Adrenal gland (tissue), 5 donors: ENCODE results near the gene GPR4.

Source experiments
- POLR2A ChIP-seq, 2 donors: fragments of 450-650 bp; IDR thresholded peaks; one replicate each; pipeline ENCODE4 v1.6.1; 2017; ENCODE audit warnings: antibody characterized with exemption in 2 of 2, mild to moderate bottlenecking in 2 of 2, moderate library complexity in 1 of 2
- TF ChIP-seq, protein P1 (sequence below), 6 experiments: fragments of 450-650 bp in 4 of 6; fragments of 200-600 bp in 2 of 6; sonication (generic) in 1 of 6; IDR thresholded peaks; 1 replicate in 5 of 6; 2 replicates in 1 of 6; pipeline versions ENCODE4 v1.5.1 to v1.8.0; 2016 to 2021; ENCODE audit warnings: antibody characterized with exemption in 6 of 6, mild to moderate bottlenecking in 2 of 6, moderate library complexity in 1 of 6
- donor health status: DM: no; HTN: no; CAD: no.

DNA sequence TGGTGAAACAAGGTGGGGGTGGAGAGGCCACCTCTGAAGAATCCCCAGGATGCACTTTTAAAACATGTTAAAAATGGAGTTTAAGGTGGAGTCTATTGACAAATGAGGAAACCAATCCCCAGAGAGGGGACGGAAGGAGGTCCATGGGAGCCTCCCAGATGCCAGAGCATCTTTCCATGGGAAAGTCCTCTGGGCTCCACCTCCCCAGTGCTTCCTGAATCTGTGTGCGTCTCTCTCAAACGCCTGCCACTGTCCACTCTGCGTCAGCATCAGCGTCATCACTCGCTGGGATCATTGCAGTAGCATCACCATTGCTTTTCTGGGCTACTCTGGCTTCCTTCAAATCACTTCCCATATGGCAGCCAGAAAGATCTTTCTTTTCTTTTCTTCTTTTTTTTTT is 6.2 kb downstream of the GPR4 start:
- TF ChIP-seq, protein P1, sequence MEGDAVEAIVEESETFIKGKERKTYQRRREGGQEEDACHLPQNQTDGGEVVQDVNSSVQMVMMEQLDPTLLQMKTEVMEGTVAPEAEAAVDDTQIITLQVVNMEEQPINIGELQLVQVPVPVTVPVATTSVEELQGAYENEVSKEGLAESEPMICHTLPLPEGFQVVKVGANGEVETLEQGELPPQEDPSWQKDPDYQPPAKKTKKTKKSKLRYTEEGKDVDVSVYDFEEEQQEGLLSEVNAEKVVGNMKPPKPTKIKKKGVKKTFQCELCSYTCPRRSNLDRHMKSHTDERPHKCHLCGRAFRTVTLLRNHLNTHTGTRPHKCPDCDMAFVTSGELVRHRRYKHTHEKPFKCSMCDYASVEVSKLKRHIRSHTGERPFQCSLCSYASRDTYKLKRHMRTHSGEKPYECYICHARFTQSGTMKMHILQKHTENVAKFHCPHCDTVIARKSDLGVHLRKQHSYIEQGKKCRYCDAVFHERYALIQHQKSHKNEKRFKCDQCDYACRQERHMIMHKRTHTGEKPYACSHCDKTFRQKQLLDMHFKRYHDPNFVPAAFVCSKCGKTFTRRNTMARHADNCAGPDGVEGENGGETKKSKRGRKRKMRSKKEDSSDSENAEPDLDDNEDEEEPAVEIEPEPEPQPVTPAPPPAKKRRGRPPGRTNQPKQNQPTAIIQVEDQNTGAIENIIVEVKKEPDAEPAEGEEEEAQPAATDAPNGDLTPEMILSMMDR (IDR thresholded peaks at IDR 0.05) = no peak
- no peak for TF ChIP-seq POLR2A (IDR thresholded peaks at IDR 0.05)
